Small intestine (tissue), 7 donors: ENCODE results near the gene NUP35. TPM values are rescaled to one million over a fixed set of nuclear protein-coding genes. Genes with fewer than 3 reads are reported as not detected.

Source experiments
- DNase-seq, 2 donors: peaks; one replicate each; pipeline versions ENCODE4 v3.0.0 to v3.0.0-alpha.2; 2013
- FAIRE-seq: peaks from 2 replicates; lab custom pipeline; 2012; peaks lifted over from hg19 to GRCh38; lab: Jason Lieb, UNC
- H3K27ac ChIP-seq, 3 donors: one replicate each; pipeline ENCODE4 v1.5.1; 2013; ENCODE audit warnings: low read length in 2 of 3, mild to moderate bottlenecking in 2 of 3, control low read depth in 1 of 3, inconsistent platforms in 1 of 3, low read depth in 1 of 3, moderate library complexity in 1 of 3
- H3K27me3 ChIP-seq, 3 donors: one replicate each; pipeline ENCODE4 v1.6.1; 2013; ENCODE audit warnings: low read length in 3 of 3, inconsistent platforms in 1 of 3; ENCODE audit not compliant: control insufficient read depth in 3 of 3, insufficient read depth in 3 of 3
- H3K36me3 ChIP-seq, 3 donors: one replicate each; pipeline ENCODE4 v1.6.1; 2013; ENCODE audit warnings: low read length in 3 of 3, inconsistent platforms in 1 of 3, low read depth in 1 of 3, mild to moderate bottlenecking in 1 of 3, moderate library complexity in 1 of 3; ENCODE audit not compliant: control insufficient read depth in 3 of 3, insufficient read depth in 2 of 3
- H3K4me1 ChIP-seq, 3 donors: one replicate each; pipeline ENCODE4 v1.6.1; 2013; ENCODE audit warnings: low read length in 2 of 3, inconsistent platforms in 1 of 3, low read depth in 1 of 3, mild to moderate bottlenecking in 1 of 3, moderate library complexity in 1 of 3; ENCODE audit not compliant: control insufficient read depth in 3 of 3, insufficient read depth in 2 of 3
- H3K4me3 ChIP-seq, 3 donors: one replicate each; pipeline ENCODE4 v1.5.1; 2013; ENCODE audit warnings: low read length in 3 of 3, control low read depth in 1 of 3, inconsistent platforms in 1 of 3, low read depth in 1 of 3, mild to moderate bottlenecking in 1 of 3, moderate library complexity in 1 of 3
- H3K9me3 ChIP-seq, 2 donors: one replicate each; pipeline ENCODE4 v1.6.1; 2013; ENCODE audit warnings: low read depth in 1 of 2, low read length in 1 of 2; ENCODE audit not compliant: control insufficient read depth in 2 of 2, insufficient read depth in 1 of 2
- WGBS, 3 donors: extraction: QIAGEN DNeasy Blood & Tissue Kit; methylation state at CpG; one replicate each; pipeline ENCODE4 v1.1.7; 2013; 5-methylcytosine and 5-hydroxymethylcytosine counted together
- polyA plus RNA-seq, 4 donors: library from polyadenylated mRNA; stranded (reverse) in 3 of 4; unstranded in 1 of 4; fragments of 200-250 nt in 3 of 4; fragments of 120-200 nt in 1 of 4; gene quantifications; one replicate each; pipeline versions ENCODE4 v1.2.1 to v1.2.3, GENCODE V29; 2013
- donor health status: healthy with polysubstance abuse.
- donor health status: control.
- donor health status: control.
- donor health status: Bipolar disorder and iron deficiency.
- donor health status: healthy.

The NUP35 gene
- polyA plus RNA-seq, 4 donors = 7.0 to 24.8 (median 9.9) TPM

DNA sequence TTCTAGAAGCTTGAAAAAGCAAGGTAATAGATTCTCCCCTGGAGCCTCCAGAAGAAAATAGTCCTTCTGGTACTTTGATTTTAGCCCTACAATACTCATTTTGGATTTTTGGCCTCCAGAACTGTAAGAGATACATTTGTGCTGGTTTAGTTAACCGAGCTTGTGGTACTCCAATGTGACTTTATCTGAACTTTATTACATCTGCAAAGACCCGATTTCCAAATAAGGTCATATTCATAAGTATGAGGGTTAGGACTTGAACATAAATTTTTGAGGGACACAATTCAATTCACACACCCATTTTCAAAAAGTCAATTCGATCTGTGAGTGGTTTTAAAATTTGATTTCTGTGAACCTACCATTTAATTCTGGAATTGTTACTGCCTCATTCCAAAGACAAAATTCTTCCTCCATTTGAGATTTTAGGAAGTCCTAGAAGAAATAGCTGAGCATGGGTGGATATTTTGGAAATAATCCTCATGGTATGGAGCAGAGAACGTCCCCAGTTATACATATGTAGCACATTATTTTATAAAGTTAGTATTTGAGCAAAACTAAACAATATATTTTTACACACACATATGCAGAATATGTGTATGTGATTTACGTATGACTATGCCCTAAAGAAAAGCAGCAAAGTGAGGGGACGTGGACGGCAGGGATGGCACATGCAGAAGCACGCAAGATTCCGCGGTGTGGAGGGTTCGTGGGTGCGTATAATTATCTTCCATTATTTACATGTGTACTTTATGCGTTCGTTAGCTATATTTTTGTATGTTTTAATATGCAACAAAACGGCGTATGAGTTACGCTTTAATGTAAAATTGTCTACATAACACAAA, 905 bp upstream of the NUP35 start:
- Histone ChIP-seq H3K4me3 (peak overlapping the region in 2 of 3 donors; percentile 77 to 93), H3K4me1 (peaks cover 2 to 9% (median 6%) of the 10 kb centered on the region in 3 donors), H3K36me3 (peaks cover 0 to 2% (median 0%) of the 10 kb centered on the region in 3 donors), H3K27me3 (no peaks in the 10 kb centered on the region), H3K27ac (peak overlapping the region in 1 of 3 donors; percentile 93), H3K9me3 (no peaks in the 10 kb centered on the region)
- DNase-seq = no peak
- WGBS, 3 donors = 19 to 28% (median 21%) methylated on average over 17 of the region's 17 CpGs
- FAIRE-seq = no peak

- Histone ChIP-seq H3K36me3 (peaks cover 0 to 2% (median 0%) of the 10 kb centered on the region in 3 donors), H3K27me3 (no peaks in the 10 kb centered on the region), H3K4me3 (peak overlapping the region; percentile 47 to 93 (median 77)), H3K27ac (peak overlapping the region; percentile 87 to 99 (median 93)), H3K4me1 (peaks cover 2 to 9% (median 6%) of the 10 kb centered on the region in 3 donors), H3K9me3 (no peaks in the 10 kb centered on the region)
- no peak for DNase-seq
- 0 to 1% (median 0%) methylated on average over 7 of the region's 7 CpGs for WGBS, 3 donors
- no peak for FAIRE-seq
Measured at GRCh38 chr2:183123959-183124221, 353 bp upstream of the NUP35 start.

DNA sequence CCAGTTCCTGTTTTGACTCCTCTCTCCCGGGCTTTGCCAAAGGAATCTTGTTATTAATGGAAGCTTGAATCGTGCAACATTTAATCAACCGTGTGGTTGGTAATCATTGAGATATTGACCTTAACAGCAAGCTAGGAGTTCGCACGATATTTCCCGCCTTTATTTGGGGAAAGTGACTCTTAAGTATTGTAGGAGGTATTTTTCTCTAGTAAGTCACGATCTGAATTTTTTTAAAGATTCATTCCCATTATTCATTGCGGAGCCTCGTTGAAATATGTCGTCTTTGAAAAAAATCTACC, 663 bp downstream of the NUP35 start:
- 0 to 1% (median 0%) methylated on average over 10 of the region's 10 CpGs for WGBS, 3 donors
- H3K27ac ChIP-seq = peak overlapping the region; percentile 87 to 99 (median 93)
- peaks cover 0 to 2% (median 0%) of the 10 kb centered on the region in 3 donors for H3K36me3 ChIP-seq
- peak overlapping the region; percentile 77 to 93 (median 85) for H3K4me3 ChIP-seq
- no peak for FAIRE-seq
- H3K9me3 ChIP-seq = no peaks in the 10 kb centered on the region
- DNase-seq = no peak
- H3K4me1 ChIP-seq = peaks cover 2 to 9% (median 6%) of the 10 kb centered on the region in 3 donors
- H3K27me3 ChIP-seq = no peaks in the 10 kb centered on the region

DNA sequence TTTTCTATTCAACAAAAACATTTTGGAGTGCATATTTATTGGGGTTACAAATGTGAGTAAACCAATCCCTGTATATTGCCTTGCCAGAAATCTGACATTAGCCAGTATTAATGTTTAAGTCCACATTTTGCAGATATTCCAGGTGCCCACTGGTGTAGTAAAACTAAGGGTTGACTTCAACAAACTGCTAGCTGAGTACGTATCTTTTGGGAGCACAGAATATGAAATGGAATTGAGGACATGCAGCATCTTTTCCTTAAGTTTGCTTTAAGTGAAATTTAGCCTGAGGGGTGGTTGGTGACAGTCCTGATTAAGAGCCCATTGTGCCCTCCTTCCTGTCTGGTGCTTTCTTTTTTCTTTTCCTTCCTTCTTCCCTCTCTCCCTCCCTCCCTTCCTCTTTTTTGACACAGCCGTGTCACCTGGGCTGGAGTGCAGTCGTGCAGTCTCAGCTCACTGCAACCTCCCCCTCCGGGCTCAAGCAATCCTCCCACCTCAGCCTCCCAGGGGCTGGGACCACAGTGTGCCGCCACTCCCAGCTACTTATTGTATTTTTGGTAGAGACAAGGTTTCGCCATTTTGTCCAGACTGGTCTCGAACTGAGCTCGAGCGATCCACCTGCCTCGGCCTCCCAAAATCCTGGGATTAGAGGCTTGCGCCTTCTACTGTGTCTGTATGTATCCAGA, 1.6 kb downstream of the NUP35 start:
- no peak overlapping the region for H3K4me3 ChIP-seq
- H3K27me3 ChIP-seq = no peaks in the 10 kb centered on the region
- 77 to 79% (median 79%) methylated on average over 11 of the region's 11 CpGs for WGBS, 3 donors
- H3K9me3 ChIP-seq = no peaks in the 10 kb centered on the region
- no peak for DNase-seq
- FAIRE-seq = no peak
- H3K27ac ChIP-seq = peak overlapping the region in 1 of 3 donors; percentile 93
- H3K4me1 ChIP-seq = peaks cover 2 to 9% (median 6%) of the 10 kb centered on the region in 3 donors
- peaks cover 0 to 3% (median 0%) of the 10 kb centered on the region in 3 donors for H3K36me3 ChIP-seq

DNA sequence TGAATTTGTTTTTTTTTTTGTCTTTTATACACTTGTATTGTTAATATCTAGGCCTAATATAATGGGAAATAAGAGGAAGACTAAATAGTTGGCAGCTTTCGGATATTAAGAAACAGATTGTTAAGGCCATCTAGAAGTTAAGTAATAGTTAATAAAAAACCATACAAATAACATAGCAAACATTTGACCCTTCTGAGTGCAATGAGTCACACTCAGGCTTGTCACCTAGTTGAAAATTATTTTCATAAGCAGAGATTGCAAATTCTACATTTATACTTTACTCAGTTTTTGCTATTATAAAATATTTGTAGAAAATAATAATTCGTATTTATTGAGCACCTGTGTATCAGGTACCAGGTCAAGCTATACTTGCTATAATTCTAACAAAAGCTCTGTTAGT, 2.4 kb downstream of the NUP35 start:
- FAIRE-seq = no peak
- WGBS, 3 donors = 83 to 89% (median 86%) methylated on average over 2 of the region's 2 CpGs

DNA sequence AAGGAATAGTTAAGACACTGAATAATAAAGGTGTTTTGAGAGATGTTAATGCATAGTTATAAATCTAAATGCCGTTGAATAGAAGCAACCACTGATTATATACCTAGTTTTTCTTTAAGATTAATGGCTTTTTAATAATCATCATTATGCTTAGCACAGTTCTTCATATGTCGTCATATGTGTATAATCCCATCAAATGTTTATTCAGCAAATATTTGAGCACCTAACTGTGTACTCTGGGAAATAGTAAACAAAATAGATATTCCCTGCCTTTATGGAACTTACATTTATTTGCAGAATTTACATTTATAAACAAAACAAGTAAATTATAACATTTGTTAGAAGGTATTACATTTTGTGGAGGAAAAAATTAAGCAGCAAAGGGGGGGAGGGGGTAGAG, 9.8 kb downstream of the NUP35 start:
- WGBS, 3 donors = 86 to 93% (median 91%) methylated on average over 2 of the region's 2 CpGs
- H3K27ac ChIP-seq = no peak overlapping the region
- no peaks in the 10 kb centered on the region for H3K9me3 ChIP-seq
- DNase-seq = no peak
- H3K4me3 ChIP-seq = no peak overlapping the region
- H3K27me3 ChIP-seq = no peaks in the 10 kb centered on the region
- H3K4me1 ChIP-seq = no peaks in the 10 kb centered on the region
- no peak for FAIRE-seq
- H3K36me3 ChIP-seq = peaks cover 0 to 20% (median 0%) of the 10 kb centered on the region in 3 donors

More for the DNA sequence above, 2.4 kb downstream of the NUP35 start:
- Histone ChIP-seq H3K4me3 (no peak overlapping the region), H3K9me3 (no peaks in the 10 kb centered on the region), H3K27ac (peak overlapping the region in 1 of 3 donors; percentile 32), H3K36me3 (peaks cover 0 to 5% (median 0%) of the 10 kb centered on the region in 3 donors), H3K4me1 (peaks cover 2 to 9% (median 6%) of the 10 kb centered on the region in 3 donors), H3K27me3 (no peaks in the 10 kb centered on the region)
- DNase-seq = peak in 1 of 2 donors; percentile 30

DNA sequence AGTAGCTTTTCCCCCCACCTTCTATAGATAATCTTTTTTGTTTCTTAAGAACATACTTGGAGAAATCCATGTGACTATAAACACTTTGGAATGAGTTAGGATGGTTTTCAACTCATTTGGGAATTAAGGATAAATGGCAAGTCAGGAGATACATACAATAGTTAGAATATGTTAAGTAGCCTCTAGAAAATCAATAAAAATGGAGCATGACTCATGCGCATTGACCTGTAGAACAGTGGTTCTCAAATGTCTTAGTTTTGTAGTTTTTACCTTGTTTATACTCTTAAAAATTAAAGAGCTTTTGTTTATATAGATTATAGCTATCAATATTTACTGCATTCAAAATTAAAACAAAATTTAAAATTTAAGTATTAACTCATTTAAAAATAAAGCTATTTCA, 24.7 kb downstream of the NUP35 start:
- WGBS, 3 donors = 94 to 98% (median 96%) methylated on average over 1 of the region's 1 CpG
- no peaks in the 10 kb centered on the region for H3K4me1 ChIP-seq
- peak; percentile 26 for FAIRE-seq
- H3K9me3 ChIP-seq = peaks cover 0 to 9% of the 10 kb centered on the region in 2 donors
- no peak overlapping the region for H3K4me3 ChIP-seq
- H3K27ac ChIP-seq = no peak overlapping the region
- no peak for DNase-seq
- no peaks in the 10 kb centered on the region for H3K27me3 ChIP-seq
- H3K36me3 ChIP-seq = peaks cover 0 to 14% (median 4%) of the 10 kb centered on the region in 3 donors

GRCh38 chr2:183149489-183149888, 25.2 kb downstream of the NUP35 start:
- Histone ChIP-seq H3K36me3 (peaks cover 0 to 15% (median 4%) of the 10 kb centered on the region in 3 donors), H3K4me3 (no peak overlapping the region), H3K9me3 (peaks cover 0 to 8% of the 10 kb centered on the region in 2 donors), H3K4me1 (no peaks in the 10 kb centered on the region), H3K27me3 (no peaks in the 10 kb centered on the region), H3K27ac (no peak overlapping the region)
- DNase-seq = no peak
- 76 to 96% (median 95%) methylated on average over 2 of the region's 2 CpGs for WGBS, 3 donors
- FAIRE-seq = no peak
